ENCODE results near the gene SKAP1. TPM values are rescaled to one million over a fixed set of nuclear protein-coding genes. Genes with fewer than 3 reads are reported as not detected.
"Not testable (repeated sequence)": the region's sequence is repeated elsewhere in the genome, so short reads cannot be mapped to it uniquely, and the experiment has no call there.

SKAP1 gene
- total and polyA plus RNA-seq, 5 donors = 0.38 to 0.77 (median 0.54) TPM; not detected in 1

DNA sequence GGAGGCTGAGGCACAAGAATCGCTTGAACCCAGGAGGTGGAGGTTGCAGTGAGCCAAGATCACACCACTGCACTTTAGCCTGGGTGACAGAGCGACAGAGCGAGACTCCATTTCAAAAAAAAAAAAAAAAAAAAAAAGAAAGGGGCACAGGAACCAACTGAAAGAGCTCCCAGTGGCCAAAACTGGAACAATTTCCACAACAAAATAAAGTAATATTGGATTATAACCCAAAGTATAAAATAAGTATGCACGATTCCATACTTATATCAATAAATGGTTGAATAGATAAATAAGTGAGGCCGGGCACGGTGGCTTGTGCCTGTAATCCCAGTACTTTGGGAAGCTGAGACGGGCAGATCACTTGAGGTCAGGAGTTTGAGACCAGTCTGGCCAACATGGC is 19.2 kb downstream of the SKAP1 start:
- ATAC-seq; H3K4me3 ChIP-seq (ENCODE audit: low read length); intact Hi-C loops (cut with DNase I); H3K4me1 ChIP-seq (ENCODE audit: control insufficient read depth, insufficient read depth, low read length); H3K27ac ChIP-seq (ENCODE audit: low read length); H3K27me3 ChIP-seq (ENCODE audit: control insufficient read depth, insufficient read depth); H3K9me3 ChIP-seq (ENCODE audit: control insufficient read depth, low read length); DNase-seq: not testable (repeated sequence)
- WGBS = 91% methylated on average over 7 of the region's 7 CpGs

DNA sequence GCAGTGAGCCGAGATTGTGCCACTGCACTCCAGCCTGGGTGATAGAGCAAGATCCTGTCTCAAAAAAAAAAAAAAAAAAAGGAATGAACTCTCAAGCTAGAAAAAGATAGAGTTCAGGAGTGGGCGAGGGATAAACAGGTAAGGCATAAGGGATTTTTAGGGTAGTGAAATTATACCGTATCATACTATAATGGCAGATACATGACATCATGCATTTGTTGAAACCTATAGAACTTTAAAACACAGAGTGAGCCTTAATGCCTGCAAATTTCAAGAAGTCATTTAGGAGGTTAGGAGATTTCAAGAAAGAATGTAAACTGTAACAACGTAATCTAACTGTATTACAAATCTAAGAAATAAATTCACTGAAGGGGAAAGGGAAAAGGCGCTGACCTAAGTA is 20.4 kb downstream of the SKAP1 start:
- H3K27me3 ChIP-seq (ENCODE audit: control insufficient read depth, insufficient read depth) = peaks cover 2% of the 10 kb centered on the region
- ATAC-seq = no peak
- no peak overlapping the region for H3K27ac ChIP-seq (ENCODE audit: low read length)
- H3K9me3 ChIP-seq (ENCODE audit: control insufficient read depth, low read length) = no peaks in the 10 kb centered on the region
- DNase-seq = no peak
- H3K4me1 ChIP-seq (ENCODE audit: control insufficient read depth, insufficient read depth, low read length) = no peaks in the 10 kb centered on the region
- H3K4me3 ChIP-seq (ENCODE audit: low read length) = no peak overlapping the region
- intact Hi-C loops (cut with DNase I) = no loop called here
- WGBS = 89% methylated on average over 5 of the region's 5 CpGs

DNA sequence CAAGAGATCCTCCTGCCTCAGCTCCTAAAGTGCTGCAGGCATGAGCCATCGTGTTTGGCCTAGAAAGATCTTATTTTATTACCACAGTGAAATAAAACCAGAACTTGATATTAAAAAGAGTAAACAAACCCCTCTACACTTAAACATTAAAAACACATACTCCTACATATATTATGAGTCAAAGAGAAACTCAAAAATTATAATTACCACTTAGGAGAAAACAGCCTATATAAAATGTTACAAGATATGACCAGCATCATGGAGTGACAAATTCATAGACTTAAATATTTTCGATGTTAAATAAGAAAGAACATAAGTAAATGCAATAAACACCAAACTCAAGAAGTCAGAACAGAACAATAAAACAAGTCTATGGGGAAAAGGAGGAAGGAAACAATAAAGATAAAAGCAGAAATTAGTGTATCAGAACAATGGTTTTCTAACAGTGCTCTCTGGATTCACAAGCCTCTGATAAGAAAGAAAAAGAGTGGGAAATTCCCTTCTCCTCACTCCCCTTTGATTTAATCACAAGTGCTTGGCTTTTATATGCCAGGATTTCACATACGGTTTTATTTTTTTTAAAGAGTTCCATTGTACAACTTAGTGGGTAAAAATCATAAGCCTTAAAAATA is 23.0 kb downstream of the SKAP1 start:
- Histone ChIP-seq H3K4me1 (ENCODE audit: control insufficient read depth, insufficient read depth, low read length) (no peaks in the 10 kb centered on the region), H3K27me3 (ENCODE audit: control insufficient read depth, insufficient read depth) (peaks cover 2% of the 10 kb centered on the region), H3K27ac (ENCODE audit: low read length) (no peak overlapping the region), H3K9me3 (ENCODE audit: control insufficient read depth, low read length) (no peaks in the 10 kb centered on the region), H3K4me3 (ENCODE audit: low read length) (no peak overlapping the region)
- intact Hi-C loops (cut with DNase I) = no loop called here
- no peak for ATAC-seq
- 43% methylated on average over 3 of the region's 3 CpGs for WGBS
- no peak for DNase-seq

DNA sequence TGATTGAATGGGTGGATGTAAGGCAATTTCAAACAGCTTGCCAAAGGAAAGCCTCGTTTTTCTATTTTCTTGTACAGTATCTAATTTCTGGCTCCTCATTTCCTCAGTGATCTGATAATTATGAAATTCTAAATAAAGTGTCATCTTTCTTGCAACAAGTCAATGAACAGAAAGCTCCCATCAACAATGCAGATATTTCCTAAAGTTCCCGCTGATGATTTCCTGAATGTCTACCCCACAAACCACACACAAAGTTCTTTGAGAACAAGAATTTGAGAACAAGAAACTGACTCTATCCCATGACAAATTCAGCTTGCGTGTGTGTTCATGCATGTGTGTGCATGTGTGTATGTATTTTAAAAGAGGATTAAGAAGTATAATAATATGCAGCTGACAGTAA is 35.2 kb downstream of the SKAP1 start:
- ATAC-seq = no peak
- Histone ChIP-seq H3K27ac (ENCODE audit: low read length) (no peak overlapping the region), H3K9me3 (ENCODE audit: control insufficient read depth, low read length) (no peaks in the 10 kb centered on the region), H3K4me3 (ENCODE audit: low read length) (no peak overlapping the region), H3K4me1 (ENCODE audit: control insufficient read depth, insufficient read depth, low read length) (no peaks in the 10 kb centered on the region), H3K27me3 (ENCODE audit: control insufficient read depth, insufficient read depth) (no peaks in the 10 kb centered on the region)
- intact Hi-C loops (cut with DNase I) = no loop called here
- DNase-seq = no peak
- 57% methylated on average over 3 of the region's 3 CpGs for WGBS

DNA sequence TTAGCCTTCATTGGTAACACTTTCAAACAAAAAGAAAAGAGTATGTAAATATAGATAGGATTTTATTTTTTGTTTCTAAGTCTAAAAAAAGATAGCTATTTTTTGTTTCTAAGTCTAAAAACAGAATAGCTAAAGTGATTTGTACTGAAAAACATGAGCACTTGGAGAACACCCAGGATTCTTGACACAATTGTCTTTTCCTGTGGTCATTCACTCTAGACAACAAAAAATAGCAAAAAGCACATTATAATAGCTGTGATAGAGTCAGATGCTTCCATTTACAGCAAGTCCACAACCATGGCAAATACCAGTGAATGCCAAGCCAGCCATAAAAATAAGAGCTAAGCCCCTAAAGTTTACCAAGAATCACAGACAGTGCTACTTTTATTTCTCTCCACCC is 36.7 kb downstream of the SKAP1 start:
- intact Hi-C loops (cut with DNase I) = no loop called here
- ATAC-seq = no peak
- peaks cover 5% of the 10 kb centered on the region for H3K27me3 ChIP-seq (ENCODE audit: control insufficient read depth, insufficient read depth)

DNA sequence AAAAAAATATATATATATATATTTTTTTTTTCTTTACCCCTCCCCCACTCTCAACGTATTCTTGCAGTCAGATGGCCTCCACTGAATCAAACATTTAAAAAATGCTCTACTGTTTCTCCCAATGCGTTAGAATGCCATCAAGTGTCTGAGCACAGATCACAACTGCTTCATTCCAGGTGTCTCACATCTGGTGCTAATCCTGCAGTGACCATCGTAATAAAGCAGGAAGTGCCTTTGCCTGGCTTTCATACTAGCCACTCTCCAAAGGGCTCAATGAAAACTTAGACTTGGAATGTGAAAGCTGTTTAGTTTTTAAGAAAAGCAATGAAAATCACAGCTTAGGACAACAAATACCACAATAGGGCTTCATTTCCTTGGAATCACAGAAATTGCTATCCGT is 37.2 kb downstream of the SKAP1 start:
- Histone ChIP-seq H3K4me1 (ENCODE audit: control insufficient read depth, insufficient read depth, low read length) (no peaks in the 10 kb centered on the region), H3K9me3 (ENCODE audit: control insufficient read depth, low read length) (no peaks in the 10 kb centered on the region), H3K4me3 (ENCODE audit: low read length) (no peak overlapping the region), H3K27ac (ENCODE audit: low read length) (no peak overlapping the region), H3K27me3 (ENCODE audit: control insufficient read depth, insufficient read depth) (peaks cover 5% of the 10 kb centered on the region)
- DNase-seq (no peak), ATAC-seq (no peak)
- intact Hi-C loops (cut with DNase I) = no loop called here
- 41% methylated on average over 4 of the region's 4 CpGs for WGBS

More for the DNA sequence above, 36.7 kb downstream of the SKAP1 start:
- Histone ChIP-seq H3K4me1 (ENCODE audit: control insufficient read depth, insufficient read depth, low read length) (no peaks in the 10 kb centered on the region), H3K4me3 (ENCODE audit: low read length) (no peak overlapping the region), H3K9me3 (ENCODE audit: control insufficient read depth, low read length) (no peaks in the 10 kb centered on the region), H3K27ac (ENCODE audit: low read length) (no peak overlapping the region)
- DNase-seq = no peak

DNA sequence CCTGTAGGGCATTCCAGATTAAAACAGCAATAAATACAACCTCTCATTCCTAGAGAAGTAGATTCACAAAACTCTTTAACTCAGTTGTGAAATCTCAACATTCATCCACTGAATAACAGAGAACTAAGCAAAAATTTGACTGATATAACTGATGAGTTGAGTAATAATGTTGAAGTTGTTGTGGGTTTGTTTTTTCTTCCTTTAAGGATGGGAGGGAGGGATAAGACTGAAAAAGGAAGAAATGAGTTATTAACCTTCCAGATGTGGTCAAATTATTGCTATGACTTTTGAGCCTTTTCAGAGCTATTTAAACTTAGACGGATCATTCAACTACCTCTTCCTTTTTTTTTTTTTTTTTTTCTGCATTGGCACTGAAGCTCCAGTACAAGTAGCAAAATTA is 38.6 kb downstream of the SKAP1 start:
- Histone ChIP-seq H3K9me3 (ENCODE audit: control insufficient read depth, low read length) (no peaks in the 10 kb centered on the region), H3K4me3 (ENCODE audit: low read length) (no peak overlapping the region), H3K27me3 (ENCODE audit: control insufficient read depth, insufficient read depth) (peaks cover 5% of the 10 kb centered on the region), H3K27ac (ENCODE audit: low read length) (no peak overlapping the region), H3K4me1 (ENCODE audit: control insufficient read depth, insufficient read depth, low read length) (no peaks in the 10 kb centered on the region)
- 52% methylated on average over 1 of the region's 1 CpG for WGBS
- intact Hi-C loops (cut with DNase I) = no loop called here
- DNase-seq = no peak
- no peak for ATAC-seq

DNA sequence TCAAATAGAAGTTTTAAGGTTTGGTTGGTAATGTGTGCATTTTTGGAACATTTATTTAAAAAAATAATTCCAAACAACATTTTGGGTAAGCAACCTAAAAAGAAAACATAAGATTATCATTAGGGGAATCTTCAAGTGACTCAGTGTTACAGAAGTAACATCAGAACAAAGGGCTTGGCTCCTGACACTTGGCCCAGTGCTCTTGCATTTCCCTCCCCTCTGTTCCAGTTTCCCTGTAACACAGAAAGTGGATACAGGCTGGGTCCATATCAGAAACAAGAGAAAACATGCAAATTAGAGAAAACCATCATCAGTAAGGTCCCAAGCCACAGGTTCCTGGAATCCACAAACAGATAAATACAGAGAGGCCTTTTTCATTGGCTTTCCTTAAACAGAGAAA is 40.1 kb downstream of the SKAP1 start:
- ATAC-seq (no peak), DNase-seq (no peak)
- no peak overlapping the region for H3K4me3 ChIP-seq (ENCODE audit: low read length)
- no peak overlapping the region for H3K27ac ChIP-seq (ENCODE audit: low read length)
- intact Hi-C loops (cut with DNase I) = no loop called here
- peaks cover 5% of the 10 kb centered on the region for H3K27me3 ChIP-seq (ENCODE audit: control insufficient read depth, insufficient read depth)
- H3K4me1 ChIP-seq (ENCODE audit: control insufficient read depth, insufficient read depth, low read length) = no peaks in the 10 kb centered on the region
- H3K9me3 ChIP-seq (ENCODE audit: control insufficient read depth, low read length) = no peaks in the 10 kb centered on the region

DNA sequence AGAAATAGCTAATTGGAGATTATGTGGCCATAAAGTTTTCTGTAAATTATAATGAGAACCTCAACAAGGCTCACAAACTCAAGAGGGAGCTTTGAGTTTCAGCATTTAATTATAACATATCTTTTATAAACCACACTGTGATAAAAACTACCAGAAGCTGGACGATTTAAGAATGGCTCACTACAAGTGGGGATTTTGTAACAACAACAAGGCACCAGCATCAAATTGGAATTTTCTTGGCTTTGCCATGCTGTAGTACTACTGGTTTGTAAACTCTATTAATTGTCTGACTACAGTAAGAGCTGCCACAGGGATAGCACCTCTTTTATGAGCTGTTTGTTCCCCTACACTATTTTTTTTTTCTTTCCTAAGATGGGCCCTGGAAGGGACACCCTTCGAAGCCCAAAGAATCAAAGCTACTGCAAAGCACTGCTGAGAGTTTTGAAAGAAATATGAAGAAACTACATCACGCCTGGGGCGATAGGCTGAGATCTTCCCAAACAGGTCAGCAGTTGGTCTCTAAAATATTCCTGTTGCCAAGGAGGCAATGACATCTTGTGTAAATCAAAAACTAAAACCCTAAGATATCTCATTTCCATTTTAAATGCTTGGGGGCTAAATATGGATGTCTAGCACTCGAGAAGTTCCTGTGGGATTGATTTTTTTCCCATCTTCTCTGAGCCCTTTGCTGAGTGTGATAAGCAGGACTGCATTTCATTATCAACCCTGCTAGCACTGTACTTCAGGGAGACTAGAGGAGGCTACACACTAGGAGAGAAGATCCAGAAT is 40.9 kb downstream of the SKAP1 start:
- Histone ChIP-seq H3K4me1 (ENCODE audit: control insufficient read depth, insufficient read depth, low read length) (no peaks in the 10 kb centered on the region), H3K27me3 (ENCODE audit: control insufficient read depth, insufficient read depth) (peaks cover 5% of the 10 kb centered on the region), H3K4me3 (ENCODE audit: low read length) (no peak overlapping the region), H3K27ac (ENCODE audit: low read length) (no peak overlapping the region), H3K9me3 (ENCODE audit: control insufficient read depth, low read length) (no peaks in the 10 kb centered on the region)
- intact Hi-C loops (cut with DNase I) = no loop called here
- no peak for ATAC-seq
- WGBS = 63% methylated on average over 5 of the region's 5 CpGs
- DNase-seq = no peak

DNA sequence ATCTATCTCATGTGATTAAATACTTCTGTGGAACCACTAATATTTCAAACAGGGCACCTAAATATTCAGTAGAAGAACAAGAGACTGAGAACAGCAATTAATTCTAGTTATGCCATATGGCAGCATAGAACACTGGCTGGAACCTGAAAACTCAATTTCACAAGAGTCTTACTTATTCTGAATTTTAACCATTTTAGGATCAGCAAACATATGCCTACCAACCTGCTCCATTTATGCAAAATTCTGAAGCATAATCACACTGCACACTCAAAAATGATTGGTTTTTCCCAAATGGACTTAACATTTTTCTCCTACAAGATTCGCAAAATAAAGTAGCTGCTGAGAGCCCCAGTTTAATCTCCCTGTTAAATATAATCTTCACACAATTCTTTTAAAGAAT is 43.2 kb downstream of the SKAP1 start:
- 86% methylated on average over 1 of the region's 1 CpG for WGBS
- intact Hi-C loops (cut with DNase I) = no loop called here
- DNase-seq = no peak
- H3K4me3 ChIP-seq (ENCODE audit: low read length) = no peak overlapping the region
- H3K27me3 ChIP-seq (ENCODE audit: control insufficient read depth, insufficient read depth) = peaks cover 7% of the 10 kb centered on the region
- no peak for ATAC-seq
- H3K9me3 ChIP-seq (ENCODE audit: control insufficient read depth, low read length) = no peaks in the 10 kb centered on the region
- no peak overlapping the region for H3K27ac ChIP-seq (ENCODE audit: low read length)
- H3K4me1 ChIP-seq (ENCODE audit: control insufficient read depth, insufficient read depth, low read length) = no peaks in the 10 kb centered on the region

DNA sequence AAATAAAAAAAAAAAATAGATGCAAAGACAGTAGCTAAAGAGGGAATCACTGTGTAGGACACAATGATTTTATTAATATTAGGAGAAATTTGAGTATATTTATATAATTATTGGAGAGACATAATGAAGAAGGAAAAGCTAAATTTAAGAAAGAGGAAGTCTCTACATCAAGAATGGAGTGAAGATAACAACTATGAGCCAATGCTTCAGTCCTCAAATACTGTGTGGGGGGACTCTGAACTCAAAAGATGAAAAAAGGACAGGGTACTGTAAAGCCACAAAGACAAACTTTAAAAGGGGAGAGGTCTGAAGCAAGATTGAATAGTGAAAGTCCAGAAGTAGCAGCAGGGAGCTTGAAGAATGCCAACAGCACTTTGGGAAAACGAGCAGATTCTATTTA is 44.7 kb downstream of the SKAP1 start:
- intact Hi-C loops (cut with DNase I) = no loop called here
- 58% methylated on average over 1 of the region's 1 CpG for WGBS

More for the DNA sequence above, 44.7 kb downstream of the SKAP1 start:
- Histone ChIP-seq H3K27me3 (ENCODE audit: control insufficient read depth, insufficient read depth) (peaks cover 9% of the 10 kb centered on the region), H3K4me3 (ENCODE audit: low read length) (no peak overlapping the region), H3K27ac (ENCODE audit: low read length) (no peak overlapping the region), H3K4me1 (ENCODE audit: control insufficient read depth, insufficient read depth, low read length) (no peaks in the 10 kb centered on the region), H3K9me3 (ENCODE audit: control insufficient read depth, low read length) (no peaks in the 10 kb centered on the region)
- DNase-seq = no peak
- ATAC-seq = no peak
